H9 (cell line): Measurements from ENCODE around the gene IST1. TPM values are rescaled to one million over a fixed set of nuclear protein-coding genes. Genes with fewer than 3 reads are reported as not detected.

ENCODE experiments used
- DNase-seq: peaks from one replicate; pipeline ENCODE4 v3.0.0-alpha.2; 2017
- H2AFZ ChIP-seq: one replicate; pipeline ENCODE4 v1.6.1; 2013; ENCODE audit warnings: mild to moderate bottlenecking, low read length, control low read depth, moderate library complexity
- H2AK5ac ChIP-seq: 2 replicates; pipeline ENCODE4 v1.6.1; 2013; ENCODE audit warnings: low read length, control low read depth, mixed read lengths; ENCODE audit not compliant: insufficient read length
- H2BK120ac ChIP-seq: one replicate; pipeline ENCODE4 v1.6.1; 2013; ENCODE audit warnings: low read depth, mild to moderate bottlenecking, low read length, control low read depth, inconsistent platforms; ENCODE audit not compliant: poor library complexity, severe bottlenecking
- H2BK12ac ChIP-seq: 2 replicates; pipeline ENCODE4 v1.6.1; 2013; ENCODE audit warnings: low read length, control low read depth, mixed read lengths, low read depth; ENCODE audit not compliant: insufficient read length
- H2BK15ac ChIP-seq: 2 replicates; pipeline ENCODE4 v1.6.1; 2013; ENCODE audit warnings: low read depth, low read length, control low read depth
- H2BK20ac ChIP-seq: one replicate; pipeline ENCODE4 v1.6.1; 2013; ENCODE audit warnings: low read depth, mild to moderate bottlenecking, low read length, control low read depth, inconsistent platforms; ENCODE audit not compliant: poor library complexity, severe bottlenecking
- H2BK5ac ChIP-seq: 2 replicates; pipeline ENCODE4 v1.6.1; 2013; ENCODE audit warnings: low read length, control low read depth, mixed read lengths; ENCODE audit not compliant: insufficient read length
- H3K14ac ChIP-seq: 2 replicates; pipeline ENCODE4 v1.6.1; 2013; ENCODE audit warnings: low read length, control low read depth; ENCODE audit not compliant: insufficient read depth
- H3K18ac ChIP-seq: 2 replicates; pipeline ENCODE4 v1.6.1; 2013; ENCODE audit warnings: low read depth, mild to moderate bottlenecking, mixed read lengths, low read length, control low read depth; ENCODE audit not compliant: insufficient read length
- H3K23ac ChIP-seq: 2 replicates; pipeline ENCODE4 v1.6.1; 2013; ENCODE audit warnings: low read length, control low read depth, mixed read lengths, low read depth; ENCODE audit not compliant: insufficient read length
- H3K23me2 ChIP-seq: 2 replicates; pipeline ENCODE4 v1.6.1; 2013; ENCODE audit warnings: low read depth, mild to moderate bottlenecking, mixed read lengths, low read length, control low read depth; ENCODE audit not compliant: insufficient read length, poor library complexity, severe bottlenecking
- H3K27ac ChIP-seq: 2 replicates; pipeline ENCODE4 v1.5.1; 2013; ENCODE audit warnings: low read length, control low read depth, mixed read lengths, low read depth; ENCODE audit not compliant: insufficient read length
- H3K27me3 ChIP-seq: 2 replicates; pipeline ENCODE4 v1.6.1; 2013; ENCODE audit warnings: low read length, control low read depth, inconsistent platforms; ENCODE audit not compliant: insufficient read depth
- H3K4ac ChIP-seq: 2 replicates; pipeline ENCODE4 v1.6.1; 2013; ENCODE audit warnings: low read depth, mild to moderate bottlenecking, control low read depth, inconsistent platforms, low read length, moderate library complexity
- H3K4me1 ChIP-seq: 2 replicates; pipeline ENCODE4 v1.6.1; 2013; ENCODE audit warnings: low read length, control low read depth, inconsistent platforms; ENCODE audit not compliant: insufficient read depth
- H3K4me2 ChIP-seq: 2 replicates; pipeline ENCODE4 v1.6.1; 2013; ENCODE audit warnings: low read length, control low read depth, mixed read lengths; ENCODE audit not compliant: insufficient read length, insufficient read depth
- H3K56ac ChIP-seq: 2 replicates; pipeline ENCODE4 v1.6.1; 2013; ENCODE audit warnings: low read depth, mild to moderate bottlenecking, mixed read lengths, low read length, control low read depth; ENCODE audit not compliant: insufficient read length
- H3K79me1 ChIP-seq: 2 replicates; pipeline ENCODE4 v1.6.1; 2013; ENCODE audit warnings: low read depth, mild to moderate bottlenecking, moderate library complexity, low read length, control low read depth, inconsistent platforms; ENCODE audit not compliant: insufficient read depth, poor library complexity, severe bottlenecking
- H3K79me2 ChIP-seq: 2 replicates; pipeline ENCODE4 v1.6.1; 2013; ENCODE audit warnings: low read length, control low read depth, inconsistent platforms; ENCODE audit not compliant: insufficient read depth
- H3K9ac ChIP-seq: 2 replicates; pipeline ENCODE4 v1.6.1; 2013; ENCODE audit warnings: low read length, control low read depth, mixed read lengths; ENCODE audit not compliant: insufficient read length; ENCODE audit errors: extremely low read depth
- H3K9me3 ChIP-seq: one replicate; pipeline ENCODE4 v1.6.1; 2013; ENCODE audit warnings: low read depth, low read length, inconsistent platforms; ENCODE audit not compliant: control insufficient read depth
- H3T11ph ChIP-seq: one replicate; pipeline ENCODE4 v1.6.1; 2013; ENCODE audit warnings: mild to moderate bottlenecking, low read length, control low read depth, inconsistent platforms
- H4K20me1 ChIP-seq: one replicate; pipeline ENCODE4 v1.6.1; 2013; ENCODE audit not compliant: control insufficient read depth, insufficient read length, insufficient read depth
- H4K5ac ChIP-seq: 2 replicates; pipeline ENCODE4 v1.6.1; 2013; ENCODE audit warnings: low read depth, mild to moderate bottlenecking, mixed read lengths, low read length, control low read depth; ENCODE audit not compliant: insufficient read length
- H4K8ac ChIP-seq: replicated peaks from 2 replicates; pipeline ENCODE4 v1.6.1; 2013; ENCODE audit warnings: low read length, control low read depth, mixed read lengths, low read depth; ENCODE audit not compliant: insufficient read length
- H4K91ac ChIP-seq: 2 replicates; pipeline ENCODE4 v1.6.1; 2013; ENCODE audit warnings: low read depth, mild to moderate bottlenecking, moderate library complexity, mixed read lengths, low read length, control low read depth; ENCODE audit not compliant: insufficient read length
- H3K27ac Mint-ChIP-seq, 3 experiments: 2 replicates in 2 of 3; 3 replicates in 1 of 3; pipeline ENCODE4 v1.8.0; 2020 to 2021; ENCODE audit warnings: mixed read lengths in 3 of 3, mild to moderate bottlenecking in 1 of 3, moderate library complexity in 1 of 3
- H3K27me3 Mint-ChIP-seq: 2 replicates; pipeline ENCODE4 v1.8.0; 2021; ENCODE audit warnings: low read depth, mild to moderate bottlenecking, moderate library complexity, mixed read lengths
- H3K36me3 Mint-ChIP-seq, 3 experiments: 2 replicates in 2 of 3; 3 replicates in 1 of 3; pipeline ENCODE4 v1.8.0; 2020 to 2021; ENCODE audit warnings: low read depth in 3 of 3, mixed read lengths in 3 of 3; ENCODE audit not compliant: insufficient read depth in 1 of 3
- H3K4me1 Mint-ChIP-seq, 2 experiments: 2 replicates each; pipeline ENCODE4 v1.8.0; 2020; ENCODE audit warnings: mixed read lengths in 2 of 2
- H3K4me3 Mint-ChIP-seq, 2 experiments: 2 replicates in 1 of 2; 3 replicates in 1 of 2; pipeline ENCODE4 v1.8.0; 2020 to 2021; ENCODE audit warnings: mild to moderate bottlenecking in 2 of 2, mixed read lengths in 2 of 2, moderate library complexity in 1 of 2
- H3K9me3 Mint-ChIP-seq, 2 experiments: 2 replicates in 1 of 2; 3 replicates in 1 of 2; pipeline ENCODE4 v1.8.0; 2020; ENCODE audit warnings: mild to moderate bottlenecking in 2 of 2, mixed read lengths in 2 of 2, moderate library complexity in 1 of 2
- CTCF ChIP-seq: fragments of 200-600 bp; sonication (generic); conservative IDR thresholded peaks from 3 replicates; pipeline ENCODE4 v1.8.0; 2021; ENCODE audit warnings: antibody characterized with exemption, mild to moderate bottlenecking
- WGBS: extraction: QIAGEN DNeasy Blood & Tissue Kit; methylation state at CpG from one replicate; pipeline ENCODE4 v1.1.7; 2013; ENCODE audit warnings: missing lambda C conversion rate, low lambda C conversion rate, mixed read lengths; ENCODE audit not compliant: insufficient read length; ENCODE audit errors: extremely low coverage; 5-methylcytosine and 5-hydroxymethylcytosine counted together
- total RNA-seq: library from RNA; stranded (reverse); gene quantifications from 2 replicates; pipeline ENCODE4 v1.2.1, GENCODE V29; 2021

The IST1 gene
- total RNA-seq, 1 experiment from 2014 or later = 263 TPM

GRCh38 chr16:71848622-71849021, 46.7 kb upstream of the IST1 start:
- Histone ChIP-seq H3K79me1 (no peaks in the 10 kb centered on the region), H3K9ac (no peak overlapping the region), H2AK5ac (no peak overlapping the region), H3K23ac (no peak overlapping the region), H2BK5ac (no peak overlapping the region), H2AFZ (no peak overlapping the region), H3K18ac (no peak overlapping the region), H4K91ac (no peak overlapping the region), H2BK15ac (no peak overlapping the region), H3K23me2 (peaks cover 5% of the 10 kb centered on the region), H3K27me3 (no peaks in the 10 kb centered on the region), H4K8ac (no peak overlapping the region), H4K20me1 (no peaks in the 10 kb centered on the region), H3K27ac (no peak overlapping the region), H2BK12ac (no peak overlapping the region), H3K56ac (no peak overlapping the region), H2BK20ac (no peak overlapping the region), H4K5ac (no peak overlapping the region), H3K4ac (no peak overlapping the region), H3K4me1 (peaks cover 3% of the 10 kb centered on the region; the same call in 1 of the 2 replicates), H2BK120ac (no peak overlapping the region), H3K4me2 (no peak overlapping the region), H3K79me2 (peaks cover 12% of the 10 kb centered on the region; the same call in 1 of the 2 replicates), H3K9me3 (no peaks in the 10 kb centered on the region), H3K14ac (no peak overlapping the region), H3T11ph (no peak overlapping the region)
- Mint-ChIP-seq H3K36me3 (peaks cover 16 to 50% (median 41%) of the 10 kb centered on the region in 3 experiments; a peak in 6 of 7 replicates), H3K27me3 (no peaks in the 10 kb centered on the region; the same call in 1 of the 2 replicates), H3K27ac (no peak overlapping the region), H3K4me3 (no peak overlapping the region), H3K9me3 (no peaks in the 10 kb centered on the region), H3K4me1 (peaks cover 8 to 13% of the 10 kb centered on the region in 2 experiments)
- DNase-seq = no peak
- TF ChIP-seq CTCF = no peak
- no CpG with 5 or more reads among the region's 6 CpGs for WGBS
